Measurements from ENCODE around the gene BPTF. TPM values are rescaled to one million over a fixed set of nuclear protein-coding genes. Genes with fewer than 3 reads are reported as not detected.

The BPTF gene
- polyA plus RNA-seq, 1 experiment: 46.0 TPM

- ChIA-PET CTCF (interaction anchor here (1.1 kb wide), 1 partner anchor 28 kb away, joined by 3 read pairs; no protein-coding TSS in a partner anchor), POLR2A (no interaction called here)
- Histone ChIP-seq H3K4me3 (ENCODE audit: low read depth, low read length) (no peak overlapping the region), H3K27ac (ENCODE audit: low read depth, low read length) (no peak overlapping the region), H3K9me3 (ENCODE audit: control insufficient read depth, insufficient read depth, low read length) (peaks cover 15% of the 10 kb centered on the region), H3K27me3 (ENCODE audit: control insufficient read depth, insufficient read depth, low read length) (no peaks in the 10 kb centered on the region)
- DNase-seq (ENCODE audit: low read depth, low spot score): no peak
- TF ChIP-seq, protein P1, sequence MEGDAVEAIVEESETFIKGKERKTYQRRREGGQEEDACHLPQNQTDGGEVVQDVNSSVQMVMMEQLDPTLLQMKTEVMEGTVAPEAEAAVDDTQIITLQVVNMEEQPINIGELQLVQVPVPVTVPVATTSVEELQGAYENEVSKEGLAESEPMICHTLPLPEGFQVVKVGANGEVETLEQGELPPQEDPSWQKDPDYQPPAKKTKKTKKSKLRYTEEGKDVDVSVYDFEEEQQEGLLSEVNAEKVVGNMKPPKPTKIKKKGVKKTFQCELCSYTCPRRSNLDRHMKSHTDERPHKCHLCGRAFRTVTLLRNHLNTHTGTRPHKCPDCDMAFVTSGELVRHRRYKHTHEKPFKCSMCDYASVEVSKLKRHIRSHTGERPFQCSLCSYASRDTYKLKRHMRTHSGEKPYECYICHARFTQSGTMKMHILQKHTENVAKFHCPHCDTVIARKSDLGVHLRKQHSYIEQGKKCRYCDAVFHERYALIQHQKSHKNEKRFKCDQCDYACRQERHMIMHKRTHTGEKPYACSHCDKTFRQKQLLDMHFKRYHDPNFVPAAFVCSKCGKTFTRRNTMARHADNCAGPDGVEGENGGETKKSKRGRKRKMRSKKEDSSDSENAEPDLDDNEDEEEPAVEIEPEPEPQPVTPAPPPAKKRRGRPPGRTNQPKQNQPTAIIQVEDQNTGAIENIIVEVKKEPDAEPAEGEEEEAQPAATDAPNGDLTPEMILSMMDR (IDR thresholded peaks at IDR 0.05; ENCODE audit: low read depth, low read length): no peak
Measured at GRCh38 chr17:67982686-67983382, 157.5 kb downstream of the BPTF start.

DNA sequence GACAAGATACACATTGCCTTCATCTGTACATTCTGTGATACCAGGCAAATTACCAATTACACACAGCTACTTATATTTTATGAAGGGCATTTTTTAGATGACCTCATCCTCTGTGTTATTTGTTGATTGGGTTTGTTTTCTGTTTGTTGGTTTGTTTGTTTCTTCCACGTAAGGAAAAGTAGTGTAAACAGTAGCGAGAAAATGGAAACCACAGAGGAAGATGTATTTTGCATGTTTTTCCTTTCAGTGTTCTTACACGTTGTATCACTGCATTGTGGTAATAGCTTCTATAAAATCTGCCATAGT is 158.0 kb downstream of the BPTF start:
- H3K27me3 ChIP-seq (ENCODE audit: control insufficient read depth, insufficient read depth, low read length): no peaks in the 10 kb centered on the region
- H3K9me3 ChIP-seq (ENCODE audit: control insufficient read depth, insufficient read depth, low read length): peaks cover 15% of the 10 kb centered on the region
- no peak for DNase-seq (ENCODE audit: low read depth, low spot score)
- no peak overlapping the region for H3K27ac ChIP-seq (ENCODE audit: low read depth, low read length)
- no peak overlapping the region for H3K4me3 ChIP-seq (ENCODE audit: low read depth, low read length)
- TF ChIP-seq, protein P1 (IDR thresholded peaks at IDR 0.05; ENCODE audit: low read depth, low read length): no peak
- CTCF ChIA-PET: no interaction called here
- POLR2A ChIA-PET: no interaction called here

- TF ChIP-seq, protein P1 (IDR thresholded peaks at IDR 0.05; ENCODE audit: low read depth, low read length): no peak
- ChIA-PET POLR2A (no interaction called here), CTCF (no interaction called here)
- Histone ChIP-seq H3K27ac (ENCODE audit: low read depth, low read length) (no peak overlapping the region), H3K9me3 (ENCODE audit: control insufficient read depth, insufficient read depth, low read length) (no peaks in the 10 kb centered on the region; the same call in 1 of the 2 replicates), H3K4me3 (ENCODE audit: low read depth, low read length) (no peak overlapping the region), H3K27me3 (ENCODE audit: control insufficient read depth, insufficient read depth, low read length) (no peaks in the 10 kb centered on the region)
- DNase-seq (ENCODE audit: low read depth, low spot score): no peak
Measured at GRCh38 chr17:67990909-67991308, 165.6 kb downstream of the BPTF start.

DNA sequence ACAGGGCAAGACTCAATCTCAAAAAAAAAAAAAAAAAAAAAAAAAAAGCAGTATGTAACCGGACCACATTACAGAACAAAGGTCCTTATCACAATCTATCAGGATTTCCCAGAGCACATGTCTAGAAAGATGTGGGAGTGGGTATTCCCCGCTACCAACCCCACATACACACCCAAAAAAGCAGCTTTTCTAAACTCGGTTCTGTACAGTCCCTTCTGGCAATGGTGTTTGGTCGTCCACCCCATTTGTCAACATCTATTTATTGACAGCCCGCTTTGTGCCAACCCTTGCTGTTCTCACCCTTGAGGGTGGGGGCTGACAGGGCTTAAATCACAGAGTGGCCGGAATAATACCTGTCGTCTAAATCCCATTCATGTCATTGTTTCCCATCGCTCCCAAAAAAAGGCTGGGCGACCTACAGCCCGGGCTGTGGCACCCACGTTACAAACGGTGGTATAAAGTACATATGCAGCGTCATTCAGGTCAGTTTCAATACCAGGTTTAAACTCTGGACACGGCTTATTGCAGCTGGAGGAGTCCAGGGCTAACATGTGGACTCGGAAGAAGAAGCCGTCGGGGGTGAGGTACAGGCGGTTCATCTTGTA is 167.3 kb downstream of the BPTF start:
- TF ChIP-seq, protein P1 (IDR thresholded peaks at IDR 0.05; ENCODE audit: low read depth, low read length): no peak
- peak overlapping the region; percentile 82 for H3K4me3 ChIP-seq (ENCODE audit: low read depth, low read length)
- H3K27ac ChIP-seq (ENCODE audit: low read depth, low read length): peak overlapping the region; percentile 81
- H3K27me3 ChIP-seq (ENCODE audit: control insufficient read depth, insufficient read depth, low read length): no peaks in the 10 kb centered on the region
- ChIA-PET CTCF (no interaction called here), POLR2A (no interaction called here)
- no peaks in the 10 kb centered on the region for H3K9me3 ChIP-seq (ENCODE audit: control insufficient read depth, insufficient read depth, low read length)
- no peak for DNase-seq (ENCODE audit: low read depth, low spot score)

DNA sequence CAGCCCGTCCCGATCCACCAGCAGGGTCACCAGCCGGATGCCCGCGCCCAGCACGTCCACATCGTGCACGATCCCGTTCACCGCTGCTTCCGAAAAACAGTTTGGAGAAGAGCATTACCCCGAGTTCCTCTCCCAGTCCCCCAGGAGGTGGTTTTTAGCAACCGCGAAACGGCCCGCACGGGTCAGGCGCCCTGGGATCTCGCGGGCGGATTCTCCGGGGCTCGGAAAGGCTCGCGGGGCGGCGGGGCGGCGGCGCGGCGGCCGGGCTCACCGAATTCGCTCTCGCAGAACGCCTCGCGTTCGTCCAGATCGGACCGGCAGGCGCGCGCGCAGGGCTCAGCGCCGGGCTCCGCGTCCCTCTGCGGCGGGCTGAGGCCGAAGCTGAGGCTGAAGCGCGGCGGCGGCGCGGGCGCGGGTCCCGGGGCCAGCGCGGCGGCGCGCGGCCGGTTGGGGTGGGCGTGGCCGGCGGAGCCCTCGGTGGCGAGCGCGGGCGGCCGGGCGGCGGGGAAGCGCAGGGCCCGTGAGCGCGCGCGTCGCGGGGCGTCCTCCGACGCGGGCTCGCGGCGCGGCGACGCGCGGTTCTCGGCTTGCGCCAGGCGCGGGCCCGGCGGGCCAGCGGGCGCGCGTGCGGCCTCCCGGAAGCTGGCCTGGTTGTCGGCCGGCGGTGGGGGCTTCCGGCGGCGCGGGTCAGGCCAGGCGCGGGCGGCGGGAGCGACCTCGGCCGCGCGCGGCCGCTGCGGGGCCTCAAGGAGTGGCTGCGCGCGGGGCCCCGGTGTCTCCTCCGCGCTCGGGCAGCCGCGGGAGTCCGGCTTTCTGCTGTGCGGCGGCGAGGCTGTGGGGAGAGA is 168.1 kb downstream of the BPTF start:
- H3K4me3 ChIP-seq (ENCODE audit: low read depth, low read length): peak overlapping the region; percentile 82
- H3K27me3 ChIP-seq (ENCODE audit: control insufficient read depth, insufficient read depth, low read length): no peaks in the 10 kb centered on the region
- no peaks in the 10 kb centered on the region for H3K9me3 ChIP-seq (ENCODE audit: control insufficient read depth, insufficient read depth, low read length)
- DNase-seq (ENCODE audit: low read depth, low spot score): no peak
- H3K27ac ChIP-seq (ENCODE audit: low read depth, low read length): peak overlapping the region; percentile 89
- ChIA-PET CTCF (no interaction called here), POLR2A (interaction anchor here (0.5 to 0.6 kb wide), 2 partner anchors 14 to 42 kb away, joined by 3 to 12 read pairs; partner anchors contain the start of gene KPNA2)
- TF ChIP-seq, protein P1 (IDR thresholded peaks at IDR 0.05; ENCODE audit: low read depth, low read length): 0 out of 2 replicates have a peak, but pooled peaks have one; percentile 6

Data from AG04450 (cell line).